Hepatocyte (in vitro differentiated cells): ENCODE results near the gene COL8A2.

Experiments
- CTCF ChIP-seq: fragments of 200-600 bp; sonication (generic); IDR thresholded peaks from 2 replicates; pipeline ENCODE4 v1.5.1; 2016; ENCODE audit warnings: antibody characterized with exemption, mild to moderate bottlenecking; ENCODE audit not compliant: poor library complexity
- EZH2 ChIP-seq: fragments of 200-600 bp; sonication (generic); IDR thresholded peaks from 2 replicates; pipeline ENCODE4 v1.6.1; 2016; ENCODE audit warnings: antibody characterized with exemption, mild to moderate bottlenecking, borderline replicate concordance

- TF ChIP-seq CTCF (no peak), EZH2 (no peak)
These were observed 62.7 kb downstream of the COL8A2 start for GRCh38 chr1:36062315-36062714.
